Liver (tissue), 3 donors: Measurements from ENCODE around the gene JAZF1.

Experiments used
- EGR1 ChIP-seq, 2 donors: IDR thresholded peaks; 2 replicates each; pipeline ENCODE4 v1.6.1; 2016 to 2018; ENCODE audit warnings: antibody characterized with exemption in 2 of 2, low read depth in 2 of 2
- GABPA ChIP-seq, 2 donors: IDR thresholded peaks in 1 of 2; conservative IDR thresholded peaks in 1 of 2; 2 replicates each; pipeline ENCODE4 v1.6.1; 2016; ENCODE audit warnings: antibody characterized with exemption in 2 of 2, mild to moderate bottlenecking in 1 of 2, moderate library complexity in 1 of 2
- JUND ChIP-seq, 2 donors: IDR thresholded peaks; 2 replicates each; pipeline ENCODE4 v1.6.1; 2016; ENCODE audit warnings: antibody characterized with exemption in 2 of 2
- RAD21 ChIP-seq, 2 donors: IDR thresholded peaks; 2 replicates each; pipeline ENCODE4 v1.6.1; 2016; ENCODE audit warnings: antibody characterized with exemption in 2 of 2, mild to moderate bottlenecking in 2 of 2
- TAF1 ChIP-seq: conservative IDR thresholded peaks from 2 replicates; pipeline ENCODE4 v1.6.1; 2016; ENCODE audit warnings: antibody characterized with exemption, mild to moderate bottlenecking
- YY1 ChIP-seq: IDR thresholded peaks from 2 replicates; pipeline ENCODE4 v1.6.1; 2016; ENCODE audit warnings: antibody characterized with exemption, mild to moderate bottlenecking
- TF ChIP-seq, protein P1 (sequence below): fragments of 150-350 bp; IDR thresholded peaks from 2 replicates; pipeline ENCODE4 v1.5.1; 2017; ENCODE audit warnings: improper control_type of control experiment, low read depth, low read length; ENCODE audit not compliant: missing input control
- TF ChIP-seq, protein P2 (sequence below): IDR thresholded peaks from 2 replicates; pipeline ENCODE4 v1.6.1; 2016; ENCODE audit warnings: antibody characterized with exemption
- TF ChIP-seq, protein P3 (sequence below): IDR thresholded peaks from 2 replicates; pipeline ENCODE4 v1.6.1; 2016; ENCODE audit warnings: antibody characterized with exemption
- TF ChIP-seq, protein P4 (sequence below): IDR thresholded peaks from 2 replicates; pipeline ENCODE4 v1.6.1; 2016; ENCODE audit warnings: antibody characterized with exemption
- donor health status: healthy.
- donor health status: healthy.

DNA sequence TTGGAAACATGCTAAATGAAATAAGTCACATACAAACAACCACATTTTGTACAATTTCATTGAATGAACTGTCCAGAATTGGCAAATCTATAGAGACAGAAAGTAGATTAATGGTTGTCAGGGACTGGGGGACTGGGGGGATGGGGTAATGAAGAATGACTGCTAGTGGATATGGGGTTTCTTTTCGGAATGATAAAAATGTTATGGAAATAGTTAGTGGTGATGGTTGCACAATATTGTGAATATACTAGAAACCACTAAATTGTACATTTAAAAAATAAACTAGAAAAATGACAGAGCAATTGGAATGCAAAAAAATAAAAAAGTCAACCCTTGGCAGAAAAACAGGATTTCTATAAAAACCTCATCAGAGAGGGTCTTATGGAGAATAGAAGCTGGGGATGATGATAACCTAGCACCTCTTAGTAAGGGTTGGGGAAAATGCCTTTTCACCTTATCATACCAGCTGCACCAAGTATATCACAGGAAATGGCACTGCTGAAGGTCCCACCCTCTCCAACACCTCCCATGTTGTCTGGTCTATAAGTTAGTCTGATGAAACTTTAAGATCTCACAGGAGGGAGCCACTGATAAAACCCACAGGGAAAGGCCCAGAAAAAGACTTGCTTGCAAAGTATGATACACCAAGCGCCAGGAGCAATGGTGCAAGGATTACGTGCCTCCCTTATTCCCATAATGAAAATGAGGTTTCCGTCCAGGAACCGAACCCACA lies 23.1 kb upstream of the JAZF1 start:
- TF ChIP-seq TAF1 (no peak), EGR1 (IDR thresholded peaks at IDR 0.05; ENCODE audit: low read depth in 2 of 2) (no peak), YY1 (no peak), RAD21 (IDR thresholded peaks at IDR 0.05) (no peak), JUND (IDR thresholded peaks at IDR 0.05) (no peak), GABPA (IDR thresholded peaks at IDR 0.05 in 1 of 2, conservative IDR thresholded peaks at IDR 0.05 in 1 of 2) (no peak)
- TF ChIP-seq, protein P1, sequence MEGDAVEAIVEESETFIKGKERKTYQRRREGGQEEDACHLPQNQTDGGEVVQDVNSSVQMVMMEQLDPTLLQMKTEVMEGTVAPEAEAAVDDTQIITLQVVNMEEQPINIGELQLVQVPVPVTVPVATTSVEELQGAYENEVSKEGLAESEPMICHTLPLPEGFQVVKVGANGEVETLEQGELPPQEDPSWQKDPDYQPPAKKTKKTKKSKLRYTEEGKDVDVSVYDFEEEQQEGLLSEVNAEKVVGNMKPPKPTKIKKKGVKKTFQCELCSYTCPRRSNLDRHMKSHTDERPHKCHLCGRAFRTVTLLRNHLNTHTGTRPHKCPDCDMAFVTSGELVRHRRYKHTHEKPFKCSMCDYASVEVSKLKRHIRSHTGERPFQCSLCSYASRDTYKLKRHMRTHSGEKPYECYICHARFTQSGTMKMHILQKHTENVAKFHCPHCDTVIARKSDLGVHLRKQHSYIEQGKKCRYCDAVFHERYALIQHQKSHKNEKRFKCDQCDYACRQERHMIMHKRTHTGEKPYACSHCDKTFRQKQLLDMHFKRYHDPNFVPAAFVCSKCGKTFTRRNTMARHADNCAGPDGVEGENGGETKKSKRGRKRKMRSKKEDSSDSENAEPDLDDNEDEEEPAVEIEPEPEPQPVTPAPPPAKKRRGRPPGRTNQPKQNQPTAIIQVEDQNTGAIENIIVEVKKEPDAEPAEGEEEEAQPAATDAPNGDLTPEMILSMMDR = no peak
- TF ChIP-seq, protein P2, sequence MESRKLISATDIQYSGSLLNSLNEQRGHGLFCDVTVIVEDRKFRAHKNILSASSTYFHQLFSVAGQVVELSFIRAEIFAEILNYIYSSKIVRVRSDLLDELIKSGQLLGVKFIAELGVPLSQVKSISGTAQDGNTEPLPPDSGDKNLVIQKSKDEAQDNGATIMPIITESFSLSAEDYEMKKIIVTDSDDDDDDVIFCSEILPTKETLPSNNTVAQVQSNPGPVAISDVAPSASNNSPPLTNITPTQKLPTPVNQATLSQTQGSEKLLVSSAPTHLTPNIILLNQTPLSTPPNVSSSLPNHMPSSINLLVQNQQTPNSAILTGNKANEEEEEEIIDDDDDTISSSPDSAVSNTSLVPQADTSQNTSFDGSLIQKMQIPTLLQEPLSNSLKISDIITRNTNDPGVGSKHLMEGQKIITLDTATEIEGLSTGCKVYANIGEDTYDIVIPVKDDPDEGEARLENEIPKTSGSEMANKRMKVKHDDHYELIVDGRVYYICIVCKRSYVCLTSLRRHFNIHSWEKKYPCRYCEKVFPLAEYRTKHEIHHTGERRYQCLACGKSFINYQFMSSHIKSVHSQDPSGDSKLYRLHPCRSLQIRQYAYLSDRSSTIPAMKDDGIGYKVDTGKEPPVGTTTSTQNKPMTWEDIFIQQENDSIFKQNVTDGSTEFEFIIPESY = no peak
- TF ChIP-seq, protein P3, sequence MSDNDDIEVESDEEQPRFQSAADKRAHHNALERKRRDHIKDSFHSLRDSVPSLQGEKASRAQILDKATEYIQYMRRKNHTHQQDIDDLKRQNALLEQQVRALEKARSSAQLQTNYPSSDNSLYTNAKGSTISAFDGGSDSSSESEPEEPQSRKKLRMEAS = no peak
- TF ChIP-seq, protein P4, sequence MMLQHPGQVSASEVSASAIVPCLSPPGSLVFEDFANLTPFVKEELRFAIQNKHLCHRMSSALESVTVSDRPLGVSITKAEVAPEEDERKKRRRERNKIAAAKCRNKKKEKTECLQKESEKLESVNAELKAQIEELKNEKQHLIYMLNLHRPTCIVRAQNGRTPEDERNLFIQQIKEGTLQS = no peak
